SK-N-SH (cell line): ENCODE data around the gene CAMSAP1. TPM values are rescaled to one million over a fixed set of nuclear protein-coding genes. Genes with fewer than 3 reads are reported as not detected.

ENCODE experiments used
- CTCF ChIA-PET: fragments of 300-600, 350-600 bp; formaldehyde crosslinking; extraction: SDS; loops from one replicate; lab custom pipeline; 2021; lab: Yijun Ruan, JAX
- POLR2A ChIA-PET: fragments of 350-600 bp; sonication (Branson Sonifier 250); formaldehyde crosslinking; extraction: SDS; loops from one replicate; lab custom pipeline; 2020; ENCODE audit warnings: antibody characterized with exemption, inconsistent platforms; lab: Yijun Ruan, JAX
- DNase-seq: peaks from one replicate; pipeline ENCODE4 v3.0.0; 2012
- H2AFZ ChIP-seq: fragments of 200-600 bp; sonication (generic); 2 replicates; pipeline ENCODE4 v1.8.1; 2016; ENCODE audit warnings: antibody characterized with exemption, mild to moderate bottlenecking, low read depth
- H3F3A ChIP-seq: fragments of 200-600 bp; sonication (generic); replicated peaks from 2 replicates; pipeline ENCODE3; 2016; ENCODE audit warnings: antibody characterized with exemption, mild to moderate bottlenecking; ENCODE audit not compliant: insufficient read depth
- H3K27ac ChIP-seq, 2 experiments: fragments of 200-500 bp in 1 of 2; fragments of 200-600 bp in 1 of 2; sonication (Bioruptor generic) in 1 of 2; sonication (generic), shearing (Covaris generic) in 1 of 2; 2 replicates each; pipeline versions ENCODE4 v1.5.1 to v1.6.1; 2014 to 2016; ENCODE audit warnings: low read depth in 2 of 2, inconsistent platforms in 1 of 2, low read length in 1 of 2, mild to moderate bottlenecking in 1 of 2, mixed read lengths in 1 of 2
- H3K27me3 ChIP-seq: fragments of 200-600 bp; sonication (generic), shearing (Covaris generic); 2 replicates; pipeline ENCODE4 v1.6.1; 2016; ENCODE audit warnings: mixed run types; ENCODE audit not compliant: insufficient read depth
- H3K36me3 ChIP-seq, 2 experiments: fragments of 200-500 bp in 1 of 2; fragments of 200-600 bp in 1 of 2; sonication (Bioruptor generic) in 1 of 2; sonication (generic) in 1 of 2; replicated peaks in 1 of 2; 2 replicates each; pipeline versions ENCODE3 to v1.5.1; 2014 to 2016; ENCODE audit warnings: low read length in 1 of 2, mild to moderate bottlenecking in 1 of 2; ENCODE audit not compliant: insufficient read depth in 2 of 2, control insufficient read depth in 1 of 2
- H3K4me1 ChIP-seq, 2 experiments: fragments of 200-500 bp in 1 of 2; fragments of 200-600 bp in 1 of 2; sonication (Bioruptor generic) in 1 of 2; sonication (generic), shearing (Covaris generic) in 1 of 2; 2 replicates each; pipeline versions ENCODE4 v1.5.1 to v1.6.1; 2014 to 2016; ENCODE audit warnings: low read depth in 1 of 2, low read length in 1 of 2, mixed run types in 1 of 2; ENCODE audit not compliant: insufficient read depth in 2 of 2, control insufficient read depth in 1 of 2
- H3K4me2 ChIP-seq: fragments of 200-600 bp; sonication (generic), shearing (Covaris generic); 2 replicates; pipeline ENCODE4 v1.6.1; 2017; ENCODE audit warnings: mixed run types
- H3K4me3 ChIP-seq, 2 experiments: fragments of 200-500 bp in 1 of 2; fragments of 200-600 bp in 1 of 2; sonication (Bioruptor generic) in 1 of 2; sonication (generic), shearing (Covaris generic) in 1 of 2; 2 replicates each; pipeline versions ENCODE4 v1.5.1 to v1.8.1; 2014 to 2016; ENCODE audit warnings: low read depth in 2 of 2, inconsistent platforms in 1 of 2, low read length in 1 of 2, mild to moderate bottlenecking in 1 of 2, mixed read lengths in 1 of 2, moderate library complexity in 1 of 2
- H3K79me2 ChIP-seq: fragments of 200-600 bp; sonication (generic); 2 replicates; pipeline ENCODE4 v1.8.1; 2017; ENCODE audit warnings: mild to moderate bottlenecking; ENCODE audit not compliant: insufficient read depth
- H3K9ac ChIP-seq: fragments of 200-600 bp; sonication (generic); 2 replicates; pipeline ENCODE4 v1.6.1; 2017; ENCODE audit warnings: mixed run types
- H3K9me2 ChIP-seq: fragments of 200-600 bp; sonication (generic); 2 replicates; pipeline ENCODE4 v1.6.1; 2017; ENCODE audit warnings: mixed run types
- H3K9me3 ChIP-seq: fragments of 200-600 bp; sonication (generic); 2 replicates; pipeline ENCODE4 v1.6.1; 2017; ENCODE audit warnings: mixed run types, mild to moderate bottlenecking, moderate library complexity
- H4K20me1 ChIP-seq: fragments of 200-600 bp; sonication (generic); 2 replicates; pipeline ENCODE4 v1.6.1; 2017; ENCODE audit warnings: mild to moderate bottlenecking, mixed run types; ENCODE audit not compliant: insufficient read depth
- CHD2 ChIP-seq: fragments of 150-350 bp; IDR thresholded peaks from 2 replicates; pipeline ENCODE4 v1.6.1; 2018; ENCODE audit warnings: low read length; ENCODE audit not compliant: partially characterized antibody
- ELF1 ChIP-seq: IDR thresholded peaks from 2 replicates; pipeline ENCODE4 v1.4.0; 2012
- EP300 ChIP-seq, 2 experiments: IDR thresholded peaks; 2 replicates each; pipeline versions ENCODE4 v1.4.0 to v1.6.1; 2012; ENCODE audit warnings: borderline replicate concordance in 1 of 2, low read depth in 1 of 2, low read length in 1 of 2
- FOSL2 ChIP-seq: IDR thresholded peaks from 2 replicates; pipeline ENCODE4 v1.4.0; 2012; ENCODE audit warnings: low read depth, mild to moderate bottlenecking, moderate library complexity, borderline replicate concordance
- GABPA ChIP-seq: IDR thresholded peaks from 2 replicates; pipeline ENCODE4 v1.4.0; 2012; ENCODE audit warnings: low read depth, mild to moderate bottlenecking
- JUND ChIP-seq: IDR thresholded peaks from 2 replicates; pipeline ENCODE4 v1.4.0; 2012
- NFIC ChIP-seq: IDR thresholded peaks from 2 replicates; pipeline ENCODE4 v1.4.0; 2012; ENCODE audit warnings: borderline replicate concordance
- NRF1 ChIP-seq: IDR thresholded peaks from 2 replicates; pipeline ENCODE4 v1.6.1; 2012; ENCODE audit warnings: low read depth, mild to moderate bottlenecking, low read length
- RAD21 ChIP-seq: IDR thresholded peaks from 2 replicates; pipeline ENCODE4 v1.6.1; 2012; ENCODE audit warnings: mild to moderate bottlenecking, low read length
- RCOR1 ChIP-seq: fragments of 150-350 bp; IDR thresholded peaks from 2 replicates; pipeline ENCODE4 v1.6.1; 2017; ENCODE audit warnings: antibody characterized with exemption, low read length
- RFX5 ChIP-seq: IDR thresholded peaks from 2 replicates; pipeline ENCODE4 v1.6.1; 2012; ENCODE audit warnings: mild to moderate bottlenecking, improper control_type of control experiment, low read length
- TAF1 ChIP-seq: IDR thresholded peaks from 2 replicates; pipeline ENCODE4 v1.6.1; 2012; ENCODE audit warnings: low read depth, mild to moderate bottlenecking, low read length, moderate library complexity, borderline replicate concordance
- TEAD4 ChIP-seq: IDR thresholded peaks from 2 replicates; pipeline ENCODE4 v1.4.0; 2012; ENCODE audit warnings: mild to moderate bottlenecking, borderline replicate concordance; ENCODE audit not compliant: insufficient read depth
- USF1 ChIP-seq: IDR thresholded peaks from 2 replicates; pipeline ENCODE4 v1.4.0; 2012; ENCODE audit warnings: low read depth, borderline replicate concordance
- WGBS: methylation state at CpG from one replicate; pipeline ENCODE4 v1.1.6; 2017; ENCODE audit warnings: low lambda C conversion rate; 5-methylcytosine and 5-hydroxymethylcytosine counted together
- polyA plus RNA-seq, 3 experiments: library from polyadenylated mRNA; depleted of rRNA; stranded (reverse); fragments of >200 nt; gene quantifications; 2 replicates each; pipeline ENCODE4 v1.2.3, GENCODE V29; 2012
- TF ChIP-seq, protein P1 (sequence below): IDR thresholded peaks from 2 replicates; pipeline ENCODE4 v1.4.0; 2012; ENCODE audit warnings: low read depth, borderline replicate concordance
- TF ChIP-seq, protein P2 (sequence below): IDR thresholded peaks from 2 replicates; pipeline ENCODE4; 2012
- TF ChIP-seq, protein P3 (sequence below): fragments of 150-350 bp; IDR thresholded peaks from 2 replicates; pipeline ENCODE4 v1.6.1; 2017; ENCODE audit warnings: antibody characterized with exemption, low read length, low read depth, borderline replicate concordance

Gene CAMSAP1
- polyA plus RNA-seq, 1 of the 3 experiments (the other 2 are of a cell fraction): 8.9 TPM

- TF ChIP-seq, protein P1, sequence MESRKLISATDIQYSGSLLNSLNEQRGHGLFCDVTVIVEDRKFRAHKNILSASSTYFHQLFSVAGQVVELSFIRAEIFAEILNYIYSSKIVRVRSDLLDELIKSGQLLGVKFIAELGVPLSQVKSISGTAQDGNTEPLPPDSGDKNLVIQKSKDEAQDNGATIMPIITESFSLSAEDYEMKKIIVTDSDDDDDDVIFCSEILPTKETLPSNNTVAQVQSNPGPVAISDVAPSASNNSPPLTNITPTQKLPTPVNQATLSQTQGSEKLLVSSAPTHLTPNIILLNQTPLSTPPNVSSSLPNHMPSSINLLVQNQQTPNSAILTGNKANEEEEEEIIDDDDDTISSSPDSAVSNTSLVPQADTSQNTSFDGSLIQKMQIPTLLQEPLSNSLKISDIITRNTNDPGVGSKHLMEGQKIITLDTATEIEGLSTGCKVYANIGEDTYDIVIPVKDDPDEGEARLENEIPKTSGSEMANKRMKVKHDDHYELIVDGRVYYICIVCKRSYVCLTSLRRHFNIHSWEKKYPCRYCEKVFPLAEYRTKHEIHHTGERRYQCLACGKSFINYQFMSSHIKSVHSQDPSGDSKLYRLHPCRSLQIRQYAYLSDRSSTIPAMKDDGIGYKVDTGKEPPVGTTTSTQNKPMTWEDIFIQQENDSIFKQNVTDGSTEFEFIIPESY: no peak
- TF ChIP-seq EP300 (IDR thresholded peaks at IDR 0.05; ENCODE audit: borderline replicate concordance in 1 of 2, low read depth in 1 of 2, low read length in 1 of 2): no peak
Measured at GRCh38 chr9:135761845-135762168, 145.5 kb downstream of the CAMSAP1 start (continued).

- H3K79me2 ChIP-seq: no peaks in the 10 kb centered on the region
- no peak overlapping the region for H3K27ac ChIP-seq
- no peaks in the 10 kb centered on the region for H4K20me1 ChIP-seq
- no peak for TF ChIP-seq JUND
- TF ChIP-seq, protein P2, sequence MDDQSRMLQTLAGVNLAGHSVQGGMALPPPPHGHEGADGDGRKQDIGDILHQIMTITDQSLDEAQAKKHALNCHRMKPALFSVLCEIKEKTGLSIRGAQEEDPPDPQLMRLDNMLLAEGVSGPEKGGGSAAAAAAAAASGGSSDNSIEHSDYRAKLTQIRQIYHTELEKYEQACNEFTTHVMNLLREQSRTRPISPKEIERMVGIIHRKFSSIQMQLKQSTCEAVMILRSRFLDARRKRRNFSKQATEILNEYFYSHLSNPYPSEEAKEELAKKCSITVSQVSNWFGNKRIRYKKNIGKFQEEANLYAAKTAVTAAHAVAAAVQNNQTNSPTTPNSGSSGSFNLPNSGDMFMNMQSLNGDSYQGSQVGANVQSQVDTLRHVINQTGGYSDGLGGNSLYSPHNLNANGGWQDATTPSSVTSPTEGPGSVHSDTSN: no peak
- TF ChIP-seq RAD21: no peak
- DNase-seq: no peak
- no peaks in the 10 kb centered on the region; a peak in 1 of 4 replicates for H3K4me1 ChIP-seq
- ChIA-PET CTCF (no interaction called here), POLR2A (no interaction called here)
- H3K9ac ChIP-seq: no peak overlapping the region
- no peak overlapping the region for H3K4me2 ChIP-seq
- H3K36me3 ChIP-seq: no peaks in the 10 kb centered on the region
- no peaks in the 10 kb centered on the region for H3K27me3 ChIP-seq
- WGBS: 48% methylated on average over 14 of the region's 20 CpGs
- H3K9me3 ChIP-seq: no peaks in the 10 kb centered on the region
- H2AFZ ChIP-seq: no peak overlapping the region
- H3K9me2 ChIP-seq: no peaks in the 10 kb centered on the region
- no peak overlapping the region for H3K4me3 ChIP-seq
- no peaks in the 10 kb centered on the region for H3F3A ChIP-seq
Measured at GRCh38 chr9:135761150-135761844, 146.0 kb downstream of the CAMSAP1 start.

DNA sequence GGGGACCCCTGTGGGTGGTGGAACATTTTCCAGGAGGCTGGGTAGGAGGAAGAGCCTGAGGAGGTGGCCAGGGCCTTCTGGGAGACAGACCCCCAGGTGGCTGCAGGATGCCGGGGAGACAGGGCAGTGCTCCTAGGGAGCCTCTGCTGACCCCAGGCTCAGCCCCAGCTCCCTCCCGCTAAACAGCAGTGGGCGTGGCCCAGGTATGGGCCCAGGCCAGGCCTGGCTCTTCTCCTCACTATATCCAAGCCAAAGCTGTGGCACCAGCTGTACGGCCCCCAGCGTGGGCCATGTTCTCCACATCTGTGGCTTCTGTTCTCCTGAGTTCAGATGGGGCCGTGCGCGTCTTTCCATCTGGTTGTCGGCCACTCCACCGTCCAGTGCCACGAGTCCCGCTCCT lies 146.9 kb downstream of the CAMSAP1 start:
- Histone ChIP-seq H3K79me2 (no peaks in the 10 kb centered on the region), H4K20me1 (no peaks in the 10 kb centered on the region), H3K4me1 (no peaks in the 10 kb centered on the region; a peak in 1 of 4 replicates), H2AFZ (no peak overlapping the region), H3K9me3 (no peaks in the 10 kb centered on the region), H3K36me3 (no peaks in the 10 kb centered on the region), H3K27me3 (no peaks in the 10 kb centered on the region), H3K4me3 (no peak overlapping the region), H3K4me2 (no peak overlapping the region), H3K9ac (no peak overlapping the region)
- ChIA-PET POLR2A (no interaction called here), CTCF (no interaction called here)
- TF ChIP-seq FOSL2 (no peak), GABPA (no peak), NRF1 (no peak), RCOR1 (no peak), RAD21 (no peak), ELF1 (no peak), USF1 (no peak), RFX5 (no peak), CHD2 (no peak), TEAD4 (no peak), NFIC (no peak), TAF1 (no peak)
- TF ChIP-seq, protein P3, sequence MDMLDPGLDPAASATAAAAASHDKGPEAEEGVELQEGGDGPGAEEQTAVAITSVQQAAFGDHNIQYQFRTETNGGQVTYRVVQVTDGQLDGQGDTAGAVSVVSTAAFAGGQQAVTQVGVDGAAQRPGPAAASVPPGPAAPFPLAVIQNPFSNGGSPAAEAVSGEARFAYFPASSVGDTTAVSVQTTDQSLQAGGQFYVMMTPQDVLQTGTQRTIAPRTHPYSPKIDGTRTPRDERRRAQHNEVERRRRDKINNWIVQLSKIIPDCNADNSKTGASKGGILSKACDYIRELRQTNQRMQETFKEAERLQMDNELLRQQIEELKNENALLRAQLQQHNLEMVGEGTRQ: no peak
- TF ChIP-seq, all 33 proteins: peak for 0
- no peak for DNase-seq
- Histone ChIP-seq H3K27ac (no peak overlapping the region), H3F3A (no peaks in the 10 kb centered on the region), H3K9me2 (no peaks in the 10 kb centered on the region)
- 68% methylated on average over 10 of the region's 12 CpGs for WGBS
